B cell (primary cell): Measurements from ENCODE around the gene FCSK. TPM values are rescaled to one million over a fixed set of nuclear protein-coding genes. Genes with fewer than 3 reads are reported as not detected.
"Not testable (repeated sequence)": the region's sequence is repeated elsewhere in the genome, so short reads cannot be mapped to it uniquely, and the experiment has no call there.

ENCODE experiments used
- ATAC-seq: fragments of 200-7000 bp; cut with Tn5 transposase; one replicate; pipeline ENCODE4 v1.10.0; 2021; ENCODE audit warnings: low read depth, mild to moderate bottlenecking, moderate number of reproducible peaks, moderate library complexity
- CTCF ChIA-PET: fragments of 350-600 bp; sonication (Branson Sonifier 250); formaldehyde crosslinking; loops from one replicate; lab custom pipeline; 2021; ENCODE audit warnings: antibody characterized with exemption, inconsistent platforms; lab: Charles Lee
- POLR2A ChIA-PET: fragments of 350-600 bp; sonication (Branson Sonifier 250); formaldehyde crosslinking; loops from one replicate; lab custom pipeline; 2021; ENCODE audit warnings: antibody characterized with exemption; lab: Charles Lee
- DNase-seq: peaks from one replicate; pipeline ENCODE4 v3.0.0; 2013
- H2AFZ ChIP-seq: 2 replicates; pipeline ENCODE4 v1.6.1; 2012; ENCODE audit warnings: mild to moderate bottlenecking, low read depth, low read length; ENCODE audit not compliant: insufficient read depth, poor library complexity, severe bottlenecking
- H3K27ac ChIP-seq, 2 donors: 1 replicate in 1 of 2; 2 replicates in 1 of 2; pipeline ENCODE4 v1.5.1; 2012 to 2013; ENCODE audit warnings: low read length in 2 of 2, mild to moderate bottlenecking in 2 of 2, moderate library complexity in 1 of 2
- H3K27me3 ChIP-seq, 4 experiments: fragments of 200-600 bp in 1 of 4; sonication (generic) in 1 of 4; replicated peaks in 1 of 4; 1 replicate in 2 of 4; 2 replicates in 2 of 4; pipeline versions ENCODE4 v1.6.1 to v1.7.0; 2013 to 2016; ENCODE audit warnings: low read length in 3 of 4, mild to moderate bottlenecking in 2 of 4, mixed read lengths in 1 of 4, moderate library complexity in 1 of 4; ENCODE audit not compliant: insufficient read depth in 4 of 4, control insufficient read depth in 3 of 4; ENCODE audit errors: control extremely low read depth in 1 of 4
- H3K36me3 ChIP-seq, 2 experiments: replicated peaks in 1 of 2; 1 replicate in 1 of 2; 2 replicates in 1 of 2; pipeline versions ENCODE4 v1.6.1 to v1.7.1; 2013; ENCODE audit warnings: low read length in 1 of 2; ENCODE audit not compliant: insufficient read depth in 2 of 2, control insufficient read depth in 1 of 2; ENCODE audit errors: control extremely low read depth in 1 of 2, extremely low read depth in 1 of 2
- H3K4me1 ChIP-seq, 2 donors: fragments of 200-600 bp in 1 of 2; sonication (generic) in 1 of 2; 1 replicate in 1 of 2; 2 replicates in 1 of 2; pipeline versions ENCODE4 v1.5.1 to v1.6.1; 2013 to 2017; ENCODE audit warnings: low read length in 2 of 2; ENCODE audit not compliant: control insufficient read depth in 2 of 2, insufficient read depth in 2 of 2
- H3K4me2 ChIP-seq: replicated peaks from 2 replicates; pipeline ENCODE3; 2012; ENCODE audit warnings: mild to moderate bottlenecking, low read depth, low read length; ENCODE audit not compliant: poor library complexity, severe bottlenecking
- H3K4me3 ChIP-seq, 5 experiments: fragments of 200-600 bp in 1 of 5; sonication (generic) in 1 of 5; 1 replicate in 3 of 5; 2 replicates in 2 of 5; pipeline versions ENCODE4 v1.5.1 to v1.7.0; 2011 to 2016; ENCODE audit warnings: low read length in 4 of 5, mild to moderate bottlenecking in 4 of 5, low read depth in 2 of 5, control low read depth in 1 of 5, moderate library complexity in 1 of 5; ENCODE audit not compliant: insufficient read depth in 1 of 5; ENCODE audit errors: control extremely low read depth in 1 of 5, extremely low read depth in 1 of 5
- H3K79me2 ChIP-seq: fragments of 200-600 bp; sonication (generic); one replicate; pipeline ENCODE4 v1.6.0; 2016; ENCODE audit warnings: low read length; ENCODE audit not compliant: control insufficient read depth, insufficient read depth
- H3K9ac ChIP-seq: fragments of 200-600 bp; sonication (generic); 2 replicates; pipeline ENCODE4 v1.6.1; 2017; ENCODE audit warnings: mild to moderate bottlenecking, low read length, moderate library complexity
- H3K9me3 ChIP-seq, 3 donors: one replicate each; pipeline versions ENCODE4 v1.6.1 to v1.7.1; 2013; ENCODE audit warnings: low read length in 2 of 3; ENCODE audit not compliant: control insufficient read depth in 2 of 3, insufficient read depth in 1 of 3; ENCODE audit errors: control extremely low read depth in 1 of 3
- H4K20me1 ChIP-seq: 2 replicates; pipeline ENCODE4 v1.6.0; 2012; ENCODE audit warnings: mild to moderate bottlenecking, low read length; ENCODE audit not compliant: insufficient read depth, control insufficient read depth, poor library complexity, severe bottlenecking
- H3K27ac Mint-ChIP-seq: one replicate; pipeline ENCODE4 v1.8.0; 2021; ENCODE audit warnings: mixed read lengths
- H3K27me3 Mint-ChIP-seq: one replicate; pipeline ENCODE4 v1.8.0; 2021; ENCODE audit warnings: mixed read lengths
- H3K4me1 Mint-ChIP-seq: one replicate; pipeline ENCODE4 v1.8.0; 2021; ENCODE audit warnings: mixed read lengths
- H3K4me3 Mint-ChIP-seq: one replicate; pipeline ENCODE4 v1.8.0; 2021; ENCODE audit warnings: mixed read lengths
- H3K9me3 Mint-ChIP-seq: one replicate; pipeline ENCODE4 v1.8.0; 2022; ENCODE audit warnings: mixed read lengths; ENCODE audit not compliant: insufficient read depth
- WGBS: methylation state at CpG from one replicate; pipeline ENCODE4 v1.1.5; 2013; ENCODE audit warnings: missing lambda C conversion rate; ENCODE audit not compliant: insufficient coverage; 5-methylcytosine and 5-hydroxymethylcytosine counted together
- intact Hi-C: fragments of 100-400 bp; cut with micrococcal nuclease; formaldehyde crosslinking; loops from one replicate; pipeline ENCODE4 v1.10.0; 2022
- polyA plus RNA-seq: library from polyadenylated mRNA; depleted of rRNA; stranded (reverse); fragments of >200 nt; gene quantifications from 2 replicates; pipeline ENCODE4 v1.2.3, GENCODE V29; 2012
- total RNA-seq, 2 donors: library from RNA; stranded (reverse); fragments of 120-200 nt in 1 of 2; gene quantifications; 1 replicate in 1 of 2; 2 replicates in 1 of 2; pipeline versions ENCODE4 v1.2.3 to v1.2.4, GENCODE V29; 2013 to 2022

The FCSK gene
- total and polyA plus RNA-seq, 2 donors (not counting 1 experiment from before 2014, with no cell fraction given), result 19.4 to 24.8 TPM

DNA sequence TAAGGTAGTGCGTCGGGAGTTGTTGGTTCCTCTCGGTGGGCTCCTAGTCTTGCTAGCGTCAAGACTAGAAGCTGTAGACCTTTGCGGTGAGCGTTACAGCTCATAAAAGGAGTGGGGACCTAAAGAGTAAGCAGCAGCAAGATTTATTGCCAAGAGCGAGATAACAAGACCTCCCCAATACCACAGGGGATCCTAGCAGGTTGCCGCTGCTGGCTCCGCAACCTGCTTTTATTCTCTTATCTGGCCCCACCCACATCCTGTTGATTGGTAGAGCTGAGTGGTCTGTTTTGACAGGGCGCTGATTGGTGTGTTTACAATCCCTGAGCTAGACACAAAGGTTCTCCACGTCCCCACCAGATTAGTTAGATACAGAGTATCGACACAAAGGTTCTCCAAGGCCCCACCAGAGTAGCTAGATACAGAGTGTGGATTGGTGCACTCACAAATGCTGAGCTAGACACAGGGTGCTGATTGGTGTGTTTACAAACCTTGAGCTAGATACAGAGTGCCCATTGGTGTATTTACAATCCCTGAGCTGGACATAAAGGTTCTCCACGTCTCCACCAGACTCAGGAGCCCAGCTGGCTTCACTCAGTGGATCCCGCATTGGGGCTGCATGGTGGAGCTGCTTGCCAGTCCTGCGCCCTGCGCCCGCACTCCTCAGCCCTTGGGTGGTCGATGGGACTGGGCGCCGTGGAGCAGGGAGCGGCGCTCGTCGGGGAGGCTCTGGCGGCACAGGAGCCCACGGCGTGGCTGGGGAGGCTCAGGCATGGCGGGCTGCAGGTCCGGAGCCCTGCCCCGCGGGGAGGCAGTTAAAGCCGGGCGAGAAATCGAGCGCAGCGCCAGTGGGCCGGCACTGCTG is 4.0 kb upstream of the FCSK start:
- peaks cover 22% of the 10 kb centered on the region for H3K4me1 Mint-ChIP-seq
- H3K9me3 ChIP-seq, H3K27ac ChIP-seq, H3K27ac Mint-ChIP-seq, H3K79me2 ChIP-seq, H3K9me3 Mint-ChIP-seq, H3K4me3 Mint-ChIP-seq, H3K36me3 ChIP-seq, H2AFZ ChIP-seq, H3K27me3 Mint-ChIP-seq, H3K4me2 ChIP-seq, H3K27me3 ChIP-seq, ATAC-seq, H3K4me3 ChIP-seq, H4K20me1 ChIP-seq, DNase-seq, H3K9ac ChIP-seq: not testable (repeated sequence)
- 78% methylated on average over 28 of the region's 37 CpGs for WGBS
- intact Hi-C loops, result loop anchor here (5.0 kb wide), 2 partner anchors 72 to 198 kb away; partner anchors contain the start of genes COG4, EXOSC6 and SF3B3
- ChIA-PET CTCF (interaction anchor here (1.1 to 1.7 kb wide), 2 partner anchors 18 to 56 kb away, joined by 3 to 4 read pairs; no protein-coding TSS in a partner anchor), POLR2A (interaction anchor here (1.6 kb wide), 1 partner anchor 70 kb away, joined by 3 read pairs; no protein-coding TSS in a partner anchor)
- peaks cover 18 to 23% of the 10 kb centered on the region in 2 donors for H3K4me1 ChIP-seq

DNA sequence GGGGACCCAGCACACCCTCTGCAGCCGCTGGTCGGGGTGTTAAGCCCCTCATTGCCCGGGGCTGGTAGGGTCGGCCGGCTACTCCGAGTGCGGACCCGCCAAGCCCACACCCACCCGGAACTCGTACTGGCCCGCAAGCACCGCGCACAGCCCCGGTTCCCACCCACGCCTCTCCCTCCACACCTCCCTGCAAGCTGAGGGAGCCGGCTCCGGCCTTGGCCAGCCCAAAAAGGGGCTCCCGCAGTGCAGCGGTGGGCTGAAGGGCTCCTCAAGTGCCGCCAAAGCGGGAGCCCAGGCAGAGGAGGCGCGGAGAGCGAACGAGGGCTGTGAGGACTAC is 3.4 kb upstream of the FCSK start:
- ChIA-PET POLR2A (interaction anchor here (1.6 kb wide), 1 partner anchor 70 kb away, joined by 3 read pairs; no protein-coding TSS in a partner anchor), CTCF (interaction anchor here (1.7 kb wide), 1 partner anchor 56 kb away, joined by 4 read pairs; no protein-coding TSS in a partner anchor)
- H3K27ac ChIP-seq, H3K4me3 Mint-ChIP-seq, H3K27me3 Mint-ChIP-seq, H3K9me3 ChIP-seq, H3K27me3 ChIP-seq, H3K4me2 ChIP-seq, H2AFZ ChIP-seq, H3K36me3 ChIP-seq, H3K9me3 Mint-ChIP-seq, H3K9ac ChIP-seq, ATAC-seq, H3K4me3 ChIP-seq, DNase-seq, H3K27ac Mint-ChIP-seq, H3K79me2 ChIP-seq, H4K20me1 ChIP-seq: not testable (repeated sequence)
- H3K4me1 ChIP-seq, result peaks cover 18 to 27% of the 10 kb centered on the region in 2 donors
- H3K4me1 Mint-ChIP-seq, result peaks cover 23% of the 10 kb centered on the region
- intact Hi-C loops, result loop anchor here (5.0 kb wide), 2 partner anchors 71 to 199 kb away; partner anchors contain the start of genes COG4, EXOSC6 and SF3B3
- 61% methylated on average over 15 of the region's 25 CpGs for WGBS
